Measurements from ENCODE around the gene DNAJC27.

DNA sequence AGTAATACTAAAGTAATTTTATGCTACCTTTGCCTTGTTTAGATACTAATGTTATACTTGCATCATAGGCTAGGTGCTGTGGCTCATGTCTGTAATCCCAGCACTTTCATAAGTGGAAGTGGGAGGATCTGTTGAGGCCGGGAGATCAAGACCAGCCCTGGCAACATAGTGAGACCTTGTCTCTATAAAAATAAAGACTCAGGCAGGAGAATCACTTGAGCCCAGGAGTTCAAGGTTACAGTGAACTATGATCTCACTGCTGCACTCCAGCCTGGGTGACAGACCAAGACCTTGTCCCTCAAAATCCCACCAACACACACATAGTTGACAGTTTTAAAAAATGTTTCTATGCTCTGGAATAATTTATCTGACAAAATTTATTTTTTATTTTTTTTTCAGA, 6.9 kb upstream of the DNAJC27 start:
- TF ChIP-seq, protein P1, sequence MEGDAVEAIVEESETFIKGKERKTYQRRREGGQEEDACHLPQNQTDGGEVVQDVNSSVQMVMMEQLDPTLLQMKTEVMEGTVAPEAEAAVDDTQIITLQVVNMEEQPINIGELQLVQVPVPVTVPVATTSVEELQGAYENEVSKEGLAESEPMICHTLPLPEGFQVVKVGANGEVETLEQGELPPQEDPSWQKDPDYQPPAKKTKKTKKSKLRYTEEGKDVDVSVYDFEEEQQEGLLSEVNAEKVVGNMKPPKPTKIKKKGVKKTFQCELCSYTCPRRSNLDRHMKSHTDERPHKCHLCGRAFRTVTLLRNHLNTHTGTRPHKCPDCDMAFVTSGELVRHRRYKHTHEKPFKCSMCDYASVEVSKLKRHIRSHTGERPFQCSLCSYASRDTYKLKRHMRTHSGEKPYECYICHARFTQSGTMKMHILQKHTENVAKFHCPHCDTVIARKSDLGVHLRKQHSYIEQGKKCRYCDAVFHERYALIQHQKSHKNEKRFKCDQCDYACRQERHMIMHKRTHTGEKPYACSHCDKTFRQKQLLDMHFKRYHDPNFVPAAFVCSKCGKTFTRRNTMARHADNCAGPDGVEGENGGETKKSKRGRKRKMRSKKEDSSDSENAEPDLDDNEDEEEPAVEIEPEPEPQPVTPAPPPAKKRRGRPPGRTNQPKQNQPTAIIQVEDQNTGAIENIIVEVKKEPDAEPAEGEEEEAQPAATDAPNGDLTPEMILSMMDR (IDR thresholded peaks at IDR 0.05), result no peak
- no peak for TF ChIP-seq ZFX (IDR thresholded peaks at IDR 0.05; ENCODE audit: borderline replicate concordance)

All from 22Rv1 (cell line).